Psoas muscle (tissue), 8 donors: ENCODE data around the gene PACRG. TPM values are rescaled to one million over a fixed set of nuclear protein-coding genes. Genes with fewer than 3 reads are reported as not detected.

ENCODE experiments used
- ATAC-seq, 4 donors: fragments of 200-7000 bp; cut with Tn5 transposase; one replicate each; pipeline ENCODE4 v1.9.1; 2020; ENCODE audit warnings: moderate library complexity in 3 of 4, mild to moderate bottlenecking in 2 of 4
- DNase-seq, 2 donors: peaks; one replicate each; pipeline ENCODE4 v3.0.0-alpha.2; 2020
- H3K27ac ChIP-seq: fragments of 200-600 bp; one replicate; pipeline ENCODE4 v1.8.0; 2022
- H3K27me3 ChIP-seq, 3 donors: fragments of 200-600 bp in 1 of 3; one replicate each; pipeline versions ENCODE4 v1.6.1 to v1.8.0; 2013 to 2022; ENCODE audit warnings: low read length in 2 of 3, mild to moderate bottlenecking in 2 of 3, moderate library complexity in 1 of 3; ENCODE audit not compliant: insufficient read depth in 3 of 3
- H3K36me3 ChIP-seq, 2 donors: fragments of 200-600 bp in 1 of 2; one replicate each; pipeline versions ENCODE4 v1.6.1 to v1.8.0; 2013 to 2022; ENCODE audit warnings: low read depth in 1 of 2, mild to moderate bottlenecking in 1 of 2, moderate library complexity in 1 of 2; ENCODE audit not compliant: insufficient read depth in 1 of 2
- H3K4me1 ChIP-seq: fragments of 200-600 bp; one replicate; pipeline ENCODE4 v1.8.0; 2022
- H3K4me3 ChIP-seq: fragments of 200-600 bp; one replicate; pipeline ENCODE4 v1.8.0; 2022; ENCODE audit warnings: mild to moderate bottlenecking
- H3K9me3 ChIP-seq: fragments of 200-600 bp; one replicate; pipeline ENCODE4 v1.8.0; 2022
- WGBS, 3 donors: extraction: QIAGEN DNeasy Blood & Tissue Kit; methylation state at CpG; one replicate each; pipeline versions ENCODE4 v1.1.6 to v1.1.7; 2013; 5-methylcytosine and 5-hydroxymethylcytosine counted together
- intact Hi-C, 2 donors: fragments of 100-400 bp; cut with DNase I; formaldehyde crosslinking; loops; one replicate each; pipeline versions ENCODE4 v1.11.0 to v1.14.2; 2022
- polyA plus RNA-seq, 3 donors: library from polyadenylated mRNA; stranded (reverse); fragments of 200-250 nt; gene quantifications; one replicate each; pipeline ENCODE4 v1.2.3, GENCODE V29; 2013
- total RNA-seq, 4 donors: library from RNA; stranded (reverse); fragmentation: NEBNext Ultra II Directional in 2 of 4; extraction: Animal tissue kit (Norgen Biotek cat#: 25700) in 2 of 4; gene quantifications; one replicate each; pipeline versions ENCODE4 v1.2.1 to v1.2.4, GENCODE V29; 2021 to 2023
- TF ChIP-seq, protein P1 (sequence below): fragments of 200-600 bp; IDR thresholded peaks from one replicate; pipeline ENCODE4 v1.8.0; 2022; ENCODE audit warnings: antibody characterized with exemption
- donor health status: healthy with polysubstance abuse.
- donor health status: DM: no; HTN: no; CAD: no; lungs with moderate emphysema.
- donor health status: Bipolar disorder and iron deficiency.
- donor health status: healthy.
- donor health status: DM: yes; HTN: yes; CAD: no.
- donor health status: DM: no; HTN: no; CAD: no.
- donor health status: DM: no; HTN: no; CAD: no.
- donor health status: DM: yes; HTN: yes; CAD: no.

PACRG gene
- total and polyA plus RNA-seq, 7 donors: 0.17 to 3.1 (median 1.8) TPM

DNA sequence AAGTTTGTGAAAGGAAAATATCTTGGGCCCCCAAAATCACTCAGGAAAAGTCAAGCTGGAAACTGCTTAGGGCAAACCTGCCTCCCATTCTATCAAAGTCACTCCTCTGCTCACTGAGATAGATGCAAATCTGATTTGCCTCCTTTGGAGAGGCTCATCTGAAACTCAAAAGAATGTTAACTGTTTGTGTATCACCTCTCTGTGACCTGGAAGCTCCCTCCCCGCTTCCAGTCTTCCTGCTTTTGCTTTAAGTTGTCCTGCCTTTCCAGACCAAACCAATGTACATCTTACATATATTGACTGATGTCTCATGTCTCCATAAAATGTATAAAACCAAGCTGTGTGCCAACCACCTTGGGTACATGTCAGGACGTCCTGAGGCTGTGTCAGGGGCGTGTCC lies 355.4 kb downstream of the PACRG start:
- intact Hi-C loops: no loop called here
- TF ChIP-seq, protein P1, sequence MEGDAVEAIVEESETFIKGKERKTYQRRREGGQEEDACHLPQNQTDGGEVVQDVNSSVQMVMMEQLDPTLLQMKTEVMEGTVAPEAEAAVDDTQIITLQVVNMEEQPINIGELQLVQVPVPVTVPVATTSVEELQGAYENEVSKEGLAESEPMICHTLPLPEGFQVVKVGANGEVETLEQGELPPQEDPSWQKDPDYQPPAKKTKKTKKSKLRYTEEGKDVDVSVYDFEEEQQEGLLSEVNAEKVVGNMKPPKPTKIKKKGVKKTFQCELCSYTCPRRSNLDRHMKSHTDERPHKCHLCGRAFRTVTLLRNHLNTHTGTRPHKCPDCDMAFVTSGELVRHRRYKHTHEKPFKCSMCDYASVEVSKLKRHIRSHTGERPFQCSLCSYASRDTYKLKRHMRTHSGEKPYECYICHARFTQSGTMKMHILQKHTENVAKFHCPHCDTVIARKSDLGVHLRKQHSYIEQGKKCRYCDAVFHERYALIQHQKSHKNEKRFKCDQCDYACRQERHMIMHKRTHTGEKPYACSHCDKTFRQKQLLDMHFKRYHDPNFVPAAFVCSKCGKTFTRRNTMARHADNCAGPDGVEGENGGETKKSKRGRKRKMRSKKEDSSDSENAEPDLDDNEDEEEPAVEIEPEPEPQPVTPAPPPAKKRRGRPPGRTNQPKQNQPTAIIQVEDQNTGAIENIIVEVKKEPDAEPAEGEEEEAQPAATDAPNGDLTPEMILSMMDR: no peak
- no peaks in the 10 kb centered on the region for H3K9me3 ChIP-seq
- DNase-seq: no peak
- H3K27me3 ChIP-seq: no peaks in the 10 kb centered on the region
- H3K4me1 ChIP-seq: peaks cover 13% of the 10 kb centered on the region
- no peak for ATAC-seq
- no peaks in the 10 kb centered on the region for H3K36me3 ChIP-seq
- H3K4me3 ChIP-seq: no peak overlapping the region
- 57 to 63% (median 58%) methylated on average over 3 of the region's 3 CpGs for WGBS, 3 donors
- H3K27ac ChIP-seq: no peak overlapping the region

DNA sequence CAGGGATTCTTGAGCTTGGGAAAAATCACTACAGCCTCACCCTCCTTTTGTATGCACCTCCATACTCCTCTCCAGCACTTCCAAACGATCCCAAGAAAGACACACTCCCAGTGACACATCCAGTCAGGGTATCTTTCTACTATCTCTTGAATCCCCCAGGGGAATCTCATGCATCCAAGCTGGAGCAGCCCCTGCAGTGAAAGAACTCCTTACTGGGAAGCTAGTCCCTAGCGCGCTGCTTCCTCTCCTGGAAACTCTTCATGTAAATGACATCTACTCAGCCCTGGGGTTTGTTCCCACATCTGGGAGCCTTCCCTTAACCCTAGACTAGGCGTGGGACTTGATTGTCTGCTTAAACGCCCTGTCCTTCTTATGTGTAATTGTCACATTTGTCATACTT lies 357.7 kb downstream of the PACRG start:
- ATAC-seq (peak in 1 of 4 donors; percentile 11), DNase-seq (no peak)
- Histone ChIP-seq H3K4me3 (no peak overlapping the region), H3K36me3 (no peaks in the 10 kb centered on the region), H3K27ac (peak overlapping the region; percentile 62), H3K9me3 (no peaks in the 10 kb centered on the region), H3K4me1 (peaks cover 13% of the 10 kb centered on the region), H3K27me3 (no peaks in the 10 kb centered on the region)
- intact Hi-C loops: no loop called here
- TF ChIP-seq, protein P1: no peak
- 76 to 83% (median 83%) methylated on average over 5 of the region's 5 CpGs for WGBS, 3 donors

DNA sequence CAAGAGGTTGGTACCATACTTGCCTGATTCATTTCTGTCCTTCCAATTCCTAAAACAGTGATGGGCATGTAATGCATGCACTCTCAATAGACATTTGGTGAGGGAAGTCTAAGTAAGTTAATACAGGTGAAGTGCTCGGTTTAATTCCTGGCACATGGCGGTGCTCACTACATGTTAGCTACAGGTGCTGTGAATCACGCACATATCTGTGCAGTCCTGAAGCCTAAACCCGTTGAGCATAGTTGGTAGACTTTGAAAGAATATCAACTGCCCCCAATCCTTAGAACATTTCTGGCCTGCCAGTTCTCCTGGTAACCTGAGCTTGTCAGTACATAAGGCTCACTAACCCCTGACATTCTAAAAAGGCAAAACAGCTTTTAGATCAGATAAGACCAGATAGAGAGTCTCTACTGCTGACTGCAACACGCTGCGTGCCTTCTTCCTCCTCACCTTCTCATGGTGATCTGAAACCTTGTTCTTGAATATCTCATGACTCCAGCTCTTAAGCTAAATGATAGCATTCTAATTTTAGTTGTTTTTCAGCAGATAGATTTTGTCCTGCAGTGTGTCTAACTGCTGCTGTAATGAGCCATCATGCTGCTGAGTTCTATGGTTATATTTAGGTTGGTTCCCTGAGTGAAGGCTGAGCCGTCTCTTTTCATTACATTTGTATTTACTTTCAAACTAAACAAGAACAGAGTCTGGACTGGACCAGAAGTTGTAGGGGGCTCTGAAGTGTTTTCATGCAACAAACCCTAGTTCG lies 358.3 kb downstream of the PACRG start:
- Histone ChIP-seq H3K4me3 (peak overlapping the region; percentile 45), H3K9me3 (no peaks in the 10 kb centered on the region), H3K27me3 (no peaks in the 10 kb centered on the region), H3K27ac (peak overlapping the region; percentile 62), H3K4me1 (peaks cover 13% of the 10 kb centered on the region), H3K36me3 (no peaks in the 10 kb centered on the region)
- 53 to 78% (median 55%) methylated on average over 8 of the region's 8 CpGs for WGBS, 3 donors
- TF ChIP-seq, protein P1: no peak
- ATAC-seq (peak in 3 of 4 donors; percentile 53 to 92 (median 70)), DNase-seq (no peak)
- intact Hi-C loops: no loop called here

DNA sequence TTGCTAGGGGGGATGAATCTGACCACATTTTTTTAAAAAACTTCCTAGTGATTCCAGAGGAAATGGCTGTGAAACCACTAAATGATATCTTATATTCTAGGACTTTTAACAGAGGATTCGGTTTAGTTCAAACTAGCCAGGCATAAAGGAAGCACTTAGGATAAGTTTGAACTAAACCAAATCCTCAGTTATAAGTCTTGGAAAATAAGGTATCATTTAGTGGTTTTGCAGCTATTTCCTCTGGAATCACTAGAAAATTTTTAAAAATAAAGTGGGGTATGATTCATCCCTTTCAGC lies 358.8 kb downstream of the PACRG start:
- H3K4me1 ChIP-seq: peaks cover 13% of the 10 kb centered on the region
- TF ChIP-seq, protein P1: no peak
- DNase-seq (no peak), ATAC-seq (no peak)
- intact Hi-C loops: no loop called here
- no peaks in the 10 kb centered on the region for H3K27me3 ChIP-seq
- H3K4me3 ChIP-seq: peak overlapping the region; percentile 45
- H3K36me3 ChIP-seq: no peaks in the 10 kb centered on the region
- 61 to 67% (median 65%) methylated on average over 1 of the region's 1 CpG for WGBS, 3 donors
- H3K9me3 ChIP-seq: no peaks in the 10 kb centered on the region
- H3K27ac ChIP-seq: peak overlapping the region; percentile 62

DNA sequence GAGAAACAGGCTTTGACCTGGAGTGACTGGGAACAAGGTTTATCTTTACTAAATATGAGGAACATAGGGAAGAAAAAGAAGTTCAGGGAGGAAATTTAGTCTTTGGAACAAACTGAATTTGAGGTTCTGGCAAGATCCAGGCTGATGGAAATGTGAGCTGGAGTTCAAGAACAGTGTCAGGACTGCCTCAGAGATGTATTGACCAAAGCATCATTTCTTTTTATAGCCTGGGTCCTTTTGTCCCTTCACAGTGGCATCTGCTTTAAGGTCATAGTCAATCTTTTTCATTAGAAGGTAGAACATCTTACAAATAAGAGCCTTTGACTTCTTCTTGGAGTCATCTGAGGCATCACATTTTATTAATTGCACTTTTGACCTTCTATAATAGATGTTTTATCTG lies 360.2 kb downstream of the PACRG start:
- Histone ChIP-seq H3K9me3 (no peaks in the 10 kb centered on the region), H3K4me3 (no peak overlapping the region), H3K4me1 (peaks cover 13% of the 10 kb centered on the region), H3K36me3 (no peaks in the 10 kb centered on the region), H3K27me3 (no peaks in the 10 kb centered on the region), H3K27ac (no peak overlapping the region)
- intact Hi-C loops: no loop called here
- no peak for DNase-seq
- TF ChIP-seq, protein P1: no peak
- ATAC-seq: peak in 2 of 4 donors; percentile 50 to 63
